HUES64 (cell line): Measurements from ENCODE around the gene ANGPTL3.
"Not testable (repeated sequence)": the region's sequence is repeated elsewhere in the genome, so short reads cannot be mapped to it uniquely, and the experiment has no call there.

Experiments used
- H3K27ac ChIP-seq: 2 replicates; pipeline ENCODE4 v1.7.0; 2013; ENCODE audit warnings: low read depth, low read length, inconsistent platforms
- H3K27me3 ChIP-seq: 2 replicates; pipeline ENCODE4 v1.6.1; 2013; ENCODE audit warnings: mild to moderate bottlenecking, low read length; ENCODE audit not compliant: insufficient read depth
- H3K36me3 ChIP-seq: 2 replicates; pipeline ENCODE4 v1.6.1; 2013; ENCODE audit warnings: mild to moderate bottlenecking, low read length; ENCODE audit not compliant: insufficient read depth
- H3K4me1 ChIP-seq: 2 replicates; pipeline ENCODE4 v1.6.1; 2013; ENCODE audit warnings: mild to moderate bottlenecking, low read length, moderate library complexity; ENCODE audit not compliant: insufficient read depth
- H3K4me3 ChIP-seq: 2 replicates; pipeline ENCODE4 v1.5.1; 2013; ENCODE audit warnings: mild to moderate bottlenecking, low read length, moderate library complexity
- H3K9ac ChIP-seq: 2 replicates; pipeline ENCODE4 v1.6.1; 2013; ENCODE audit warnings: mild to moderate bottlenecking, low read depth, low read length
- H3K9me3 ChIP-seq: 2 replicates; pipeline ENCODE4 v1.6.1; 2013; ENCODE audit warnings: low read depth, low read length; ENCODE audit not compliant: insufficient read depth
- WGBS: fragments of 150-250, 120-280 bp; methylation state at CpG from one replicate; pipeline ENCODE4 v1.1.7; 2013; ENCODE audit warnings: missing lambda C conversion rate; 5-methylcytosine and 5-hydroxymethylcytosine counted together

Gene ANGPTL3

DNA sequence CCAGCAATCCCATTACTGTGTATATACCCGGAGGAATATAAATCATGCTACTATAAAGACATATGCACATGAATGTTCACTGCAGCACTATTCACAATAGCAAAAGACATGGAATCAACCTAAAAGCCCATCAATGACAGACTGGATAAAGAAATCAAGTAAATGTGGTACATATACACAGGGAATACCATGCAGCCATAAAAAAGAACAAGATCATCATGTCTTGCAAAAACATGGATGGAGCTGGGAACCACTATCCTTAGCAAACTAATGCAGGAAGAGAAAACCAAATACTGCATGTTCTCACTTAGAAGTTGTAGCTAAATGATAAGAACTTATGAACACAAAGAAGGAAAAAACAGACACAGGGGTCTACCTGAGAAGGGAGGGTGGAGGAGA lies 6.4 kb upstream of the ANGPTL3 start:
- Histone ChIP-seq H3K9ac (no peak overlapping the region), H3K4me1 (peaks cover 9% of the 10 kb centered on the region), H3K27ac (no peak overlapping the region), H3K4me3 (no peak overlapping the region), H3K36me3 (no peaks in the 10 kb centered on the region), H3K27me3 (no peaks in the 10 kb centered on the region), H3K9me3 (no peaks in the 10 kb centered on the region)
- 100% methylated on average over 1 of the region's 1 CpG for WGBS

DNA sequence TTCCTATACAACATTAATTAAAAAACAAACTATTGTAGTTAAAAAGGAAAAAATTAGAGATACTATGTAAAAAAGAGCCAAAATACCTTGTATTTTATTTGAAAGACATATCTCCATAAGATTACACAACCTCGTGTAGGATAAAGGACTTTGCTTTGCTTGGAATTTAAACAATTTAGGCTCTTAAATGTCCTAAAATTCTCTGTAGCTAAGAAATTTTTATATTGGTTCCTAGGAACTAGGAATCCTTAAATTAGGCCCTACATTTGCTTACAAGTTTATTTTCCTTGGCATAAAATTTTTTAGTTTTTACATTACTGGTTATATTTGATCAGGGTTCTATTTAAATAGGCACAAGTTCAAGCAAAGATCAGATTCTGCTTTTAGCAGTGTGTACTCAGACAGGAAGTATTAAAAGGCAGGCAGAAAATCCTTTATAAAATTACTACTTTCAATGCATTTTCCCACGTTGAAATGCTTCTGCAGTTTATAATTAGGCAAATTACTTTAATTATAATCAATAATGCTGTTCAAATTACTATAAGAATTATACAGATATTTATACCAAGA lies 3.4 kb upstream of the ANGPTL3 start:
- no peaks in the 10 kb centered on the region for H3K4me1 ChIP-seq
- H3K9ac ChIP-seq = no peak overlapping the region
- H3K9me3 ChIP-seq = no peaks in the 10 kb centered on the region
- no peak overlapping the region for H3K27ac ChIP-seq
- no peak overlapping the region for H3K4me3 ChIP-seq
- no peaks in the 10 kb centered on the region for H3K36me3 ChIP-seq
- WGBS = 83% methylated on average over 1 of the region's 2 CpGs
- H3K27me3 ChIP-seq = no peaks in the 10 kb centered on the region

- Histone ChIP-seq H3K27ac (no peak overlapping the region), H3K4me3 (no peak overlapping the region), H3K4me1 (no peaks in the 10 kb centered on the region), H3K36me3 (no peaks in the 10 kb centered on the region), H3K9me3 (no peaks in the 10 kb centered on the region), H3K27me3 (no peaks in the 10 kb centered on the region), H3K9ac (no peak overlapping the region)
- WGBS = 94% methylated on average over 3 of the region's 3 CpGs
These were observed 1.7 kb upstream of the ANGPTL3 start for GRCh38 chr1:62595647-62596046.

- Histone ChIP-seq H3K9me3 (no peaks in the 10 kb centered on the region), H3K27ac (no peak overlapping the region), H3K4me3 (no peak overlapping the region), H3K27me3 (no peaks in the 10 kb centered on the region), H3K4me1 (no peaks in the 10 kb centered on the region), H3K36me3 (no peaks in the 10 kb centered on the region), H3K9ac (no peak overlapping the region)
- 94% methylated on average over 5 of the region's 5 CpGs for WGBS
These were observed 1.7 kb downstream of the ANGPTL3 start for GRCh38 chr1:62599044-62599443.

DNA sequence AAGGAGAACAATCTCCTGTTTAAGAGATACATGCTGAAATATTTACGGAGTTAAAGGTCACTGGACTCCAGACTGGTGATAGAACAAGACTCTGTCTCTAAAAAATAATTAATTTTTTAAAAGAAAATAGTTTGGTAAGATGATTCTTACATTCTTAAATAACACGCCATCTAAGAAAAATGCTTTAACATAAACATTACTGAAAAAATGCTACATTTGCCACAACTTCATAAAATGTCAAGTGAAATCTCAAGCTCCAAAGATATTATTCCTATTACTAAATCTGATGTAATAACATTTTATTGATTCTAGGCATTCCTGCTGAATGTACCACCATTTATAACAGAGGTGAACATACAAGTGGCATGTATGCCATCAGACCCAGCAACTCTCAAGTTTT lies 4.1 kb downstream of the ANGPTL3 start:
- Histone ChIP-seq H3K4me3 (no peak overlapping the region), H3K36me3 (no peaks in the 10 kb centered on the region), H3K27me3 (no peaks in the 10 kb centered on the region), H3K9me3 (no peaks in the 10 kb centered on the region), H3K27ac (no peak overlapping the region), H3K4me1 (no peaks in the 10 kb centered on the region), H3K9ac (no peak overlapping the region)
- WGBS = 93% methylated on average over 2 of the region's 2 CpGs

DNA sequence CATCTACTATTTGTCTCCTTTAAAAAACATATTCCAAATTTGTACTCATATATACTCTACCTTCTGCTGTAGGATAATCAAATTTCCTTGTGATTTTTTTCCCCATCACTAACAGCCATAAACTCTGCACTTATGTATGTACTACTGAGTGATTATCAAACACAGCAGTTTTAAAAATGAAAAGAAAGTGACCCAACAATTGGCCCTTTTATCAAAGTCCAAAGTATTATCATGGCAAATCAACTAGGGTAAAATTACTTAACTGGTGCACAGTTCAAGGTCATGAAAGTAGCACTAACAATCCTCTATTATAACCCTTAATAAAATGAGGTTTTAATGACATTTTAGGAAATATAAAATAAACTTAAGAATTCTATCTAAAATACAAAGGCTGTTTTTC lies 11.6 kb downstream of the ANGPTL3 start:
- Histone ChIP-seq H3K4me1 (no peaks in the 10 kb centered on the region), H3K9ac (no peak overlapping the region), H3K27me3 (no peaks in the 10 kb centered on the region), H3K27ac (no peak overlapping the region), H3K36me3 (peaks cover 10% of the 10 kb centered on the region; the same call in 1 of the 2 replicates), H3K4me3 (no peak overlapping the region), H3K9me3 (peaks cover 6% of the 10 kb centered on the region; the same call in 1 of the 2 replicates)

- H3K9me3 ChIP-seq, H3K4me3 ChIP-seq, H3K36me3 ChIP-seq, H3K9ac ChIP-seq, H3K4me1 ChIP-seq, H3K27ac ChIP-seq, H3K27me3 ChIP-seq: not testable (repeated sequence)
- WGBS = 100% methylated on average over 1 of the region's 1 CpG
These were observed 13.3 kb downstream of the ANGPTL3 start for GRCh38 chr1:62610588-62610987.

DNA sequence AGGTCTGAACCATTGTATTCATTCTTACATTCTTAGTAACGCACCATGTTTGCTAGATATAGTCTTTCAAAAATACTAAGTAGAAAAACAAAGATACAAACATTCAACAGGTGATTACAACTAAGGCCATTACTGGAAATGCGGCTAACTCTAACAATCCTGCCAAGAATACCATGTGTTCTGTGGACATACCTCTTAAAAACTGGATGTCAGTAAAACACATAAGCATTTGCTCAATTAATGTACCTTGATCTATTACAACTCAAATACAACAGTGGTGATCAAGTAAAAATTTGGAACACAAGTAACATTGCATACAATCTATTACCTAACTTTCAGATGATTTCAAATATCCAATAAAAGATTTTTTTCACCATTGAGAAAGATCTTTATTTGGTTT lies 15.4 kb downstream of the ANGPTL3 start:
- Histone ChIP-seq H3K4me3 (no peak overlapping the region), H3K36me3 (peaks cover 12% of the 10 kb centered on the region; the same call in 1 of the 2 replicates)
- 81% methylated on average over 2 of the region's 2 CpGs for WGBS

DNA sequence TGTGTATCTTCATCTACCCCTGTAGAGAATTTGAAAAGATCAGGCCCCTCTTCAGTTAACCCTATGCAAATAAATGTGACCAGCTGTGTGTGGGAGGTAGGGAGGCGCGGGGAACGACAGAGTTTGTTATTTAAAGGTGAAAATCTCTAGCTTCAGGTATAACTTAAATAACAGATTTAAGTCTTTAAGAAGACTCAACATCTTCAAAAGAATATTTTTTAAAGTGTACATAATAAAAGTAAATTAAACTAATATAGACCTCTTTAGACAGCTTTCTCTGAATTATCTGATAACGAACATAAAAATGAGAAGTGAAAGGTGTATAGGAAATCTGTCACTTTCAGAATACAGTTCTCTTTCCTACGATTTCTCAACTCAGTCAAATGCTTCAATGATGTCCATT lies 16.0 kb downstream of the ANGPTL3 start:
- Histone ChIP-seq H3K4me3 (no peak overlapping the region), H3K4me1 (no peaks in the 10 kb centered on the region)

More for the DNA sequence above, 15.4 kb downstream of the ANGPTL3 start:
- Histone ChIP-seq H3K9me3 (peaks cover 6% of the 10 kb centered on the region; the same call in 1 of the 2 replicates), H3K27ac (no peak overlapping the region), H3K4me1 (no peaks in the 10 kb centered on the region), H3K9ac (no peak overlapping the region), H3K27me3 (no peaks in the 10 kb centered on the region)

GRCh38 chr1:62613890-62614289 lies 16.6 kb downstream of the ANGPTL3 start:
- Histone ChIP-seq H3K9me3 (peaks cover 6% of the 10 kb centered on the region; the same call in 1 of the 2 replicates), H3K27ac (no peak overlapping the region)
- WGBS = no CpG with 5 or more reads among the region's 1 CpG

More for the DNA sequence above, 16.0 kb downstream of the ANGPTL3 start:
- no peaks in the 10 kb centered on the region for H3K27me3 ChIP-seq
- no peak overlapping the region for H3K27ac ChIP-seq
- peaks cover 6% of the 10 kb centered on the region; the same call in 1 of the 2 replicates for H3K9me3 ChIP-seq
- H3K36me3 ChIP-seq = peaks cover 17% of the 10 kb centered on the region
- H3K9ac ChIP-seq = no peak overlapping the region
- 76% methylated on average over 1 of the region's 5 CpGs for whole genome bisulfite sequencing

GRCh38 chr1:62621907-62622306 lies 24.6 kb downstream of the ANGPTL3 start:
- Histone ChIP-seq H3K9me3 (no peaks in the 10 kb centered on the region), H3K36me3 (peaks cover 15% of the 10 kb centered on the region), H3K4me3 (no peak overlapping the region), H3K27ac (no peak overlapping the region), H3K4me1 (no peaks in the 10 kb centered on the region; the same call in 1 of the 2 replicates), H3K27me3 (no peaks in the 10 kb centered on the region), H3K9ac (no peak overlapping the region)
- WGBS = 93% methylated on average over 1 of the region's 1 CpG

More at GRCh38 chr1:62613890-62614289, 16.6 kb downstream of the ANGPTL3 start:
- Histone ChIP-seq H3K4me3 (no peak overlapping the region), H3K36me3 (peaks cover 22% of the 10 kb centered on the region), H3K4me1 (no peaks in the 10 kb centered on the region), H3K9ac (no peak overlapping the region), H3K27me3 (no peaks in the 10 kb centered on the region)

DNA sequence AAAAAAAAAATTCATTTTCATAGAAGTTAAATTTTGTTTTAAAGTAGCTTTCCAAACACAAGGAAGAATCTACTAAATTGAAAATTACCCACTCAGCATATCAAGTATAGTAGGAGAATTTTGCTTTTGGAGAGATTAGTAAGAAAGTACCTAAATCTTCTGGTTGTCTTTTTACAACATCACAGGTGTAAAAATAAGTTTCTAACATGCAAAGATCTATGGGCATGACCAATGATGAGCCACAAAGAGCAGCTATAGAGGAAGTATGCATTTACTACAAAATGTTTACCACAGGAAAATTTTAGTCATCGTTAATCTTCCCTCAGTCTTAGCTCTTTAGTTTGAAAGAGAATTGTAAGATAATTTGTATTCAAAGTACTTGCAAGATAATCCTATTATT lies 28.1 kb downstream of the ANGPTL3 start:
- no CpG with 5 or more reads among the region's 1 CpG for WGBS
- Histone ChIP-seq H3K9me3 (no peaks in the 10 kb centered on the region), H3K9ac (no peak overlapping the region), H3K36me3 (peaks cover 14% of the 10 kb centered on the region), H3K27me3 (no peaks in the 10 kb centered on the region), H3K4me3 (no peak overlapping the region), H3K4me1 (no peaks in the 10 kb centered on the region; the same call in 1 of the 2 replicates), H3K27ac (no peak overlapping the region)
